NT2/D1 (cell line): Measurements from ENCODE around the gene AMH.

Source experiments
- DNase-seq: peaks from one replicate; pipeline ENCODE4 v3.0.0-alpha.2; 2011; ENCODE audit warnings: low read depth, low spot score
- H3K27me3 ChIP-seq: 2 replicates; pipeline ENCODE4 v1.6.0; 2011; ENCODE audit warnings: mild to moderate bottlenecking; ENCODE audit not compliant: insufficient read length, insufficient read depth
- H3K36me3 ChIP-seq: 2 replicates; pipeline ENCODE4 v1.6.1; 2011; ENCODE audit warnings: mild to moderate bottlenecking, low read length, mixed read lengths; ENCODE audit not compliant: insufficient read depth, insufficient read length
- H3K4me1 ChIP-seq: 2 replicates; pipeline ENCODE4 v1.5.1; 2011; ENCODE audit not compliant: insufficient read depth, insufficient read length
- H3K4me3 ChIP-seq: 2 replicates; pipeline ENCODE4 v1.5.1; 2011; ENCODE audit warnings: low read depth; ENCODE audit not compliant: insufficient read length
- H3K9ac ChIP-seq: 2 replicates; pipeline ENCODE4 v1.6.0; 2011; ENCODE audit warnings: low read depth; ENCODE audit not compliant: insufficient read length
- H3K9me3 ChIP-seq: 2 replicates; pipeline ENCODE4 v1.5.1; 2011; ENCODE audit warnings: mild to moderate bottlenecking, low read length; ENCODE audit not compliant: insufficient read depth
- SUZ12 ChIP-seq: IDR thresholded peaks from 2 replicates; pipeline ENCODE4 v1.6.1; 2011; ENCODE audit not compliant: insufficient read length, insufficient read depth; ENCODE audit errors: extremely low read depth
- YY1 ChIP-seq: IDR thresholded peaks from 2 replicates; pipeline ENCODE4 v1.6.1; 2011; ENCODE audit not compliant: insufficient read length, insufficient read depth
- ZNF274 ChIP-seq: IDR thresholded peaks from 2 replicates; pipeline ENCODE4 v1.6.1; 2011; ENCODE audit warnings: mild to moderate bottlenecking, low read depth, low read length

The AMH gene

DNA sequence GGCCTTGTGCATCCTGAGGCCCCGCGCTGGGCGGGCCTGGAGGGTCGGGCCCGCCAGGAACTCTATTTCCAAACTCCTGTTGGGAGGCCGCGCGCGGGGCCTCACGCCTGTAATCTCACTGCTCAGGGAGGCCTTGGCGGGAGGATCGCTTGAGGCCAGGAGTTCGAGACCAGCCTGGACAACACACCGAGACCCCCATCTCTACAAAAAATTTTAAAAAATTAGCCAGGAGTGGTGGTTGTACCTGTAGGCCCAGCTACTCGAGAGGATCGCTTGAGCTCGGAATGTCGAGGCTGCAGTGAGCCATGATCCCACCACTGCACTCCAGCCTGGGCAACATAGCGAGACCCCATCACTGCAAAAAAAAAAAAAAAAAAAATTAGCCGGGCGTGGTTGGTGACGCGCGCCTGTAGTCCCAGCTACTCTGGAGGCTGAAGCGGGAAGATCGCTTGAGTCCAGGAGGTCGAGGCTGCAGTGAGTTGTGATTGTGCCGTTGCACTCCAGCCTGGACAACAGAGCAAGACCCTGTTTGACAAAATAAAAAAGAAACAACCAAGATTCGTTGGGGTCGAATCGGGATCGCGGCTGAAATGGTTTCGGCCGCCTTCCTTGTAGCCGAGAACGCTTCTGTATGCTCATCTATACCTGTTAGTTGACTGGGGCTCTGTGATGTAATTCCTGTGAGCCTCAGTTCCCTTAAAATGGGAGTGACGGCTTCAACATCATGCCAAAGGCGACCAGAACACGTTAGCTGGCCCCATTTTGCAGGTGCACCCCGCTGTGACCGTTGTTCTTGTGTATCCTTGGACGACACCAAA, 11.9 kb upstream of the AMH start:
- Histone ChIP-seq H3K4me3 (peak overlapping the region; percentile 90), H3K9me3 (no peaks in the 10 kb centered on the region), H3K36me3 (peaks cover 76% of the 10 kb centered on the region), H3K4me1 (peaks cover 40% of the 10 kb centered on the region), H3K27me3 (no peaks in the 10 kb centered on the region), H3K9ac (peak overlapping the region; percentile 99)
- no peak for TF ChIP-seq YY1
- TF ChIP-seq ZNF274: no peak
- no peak for TF ChIP-seq SUZ12
- DNase-seq: no peak

DNA sequence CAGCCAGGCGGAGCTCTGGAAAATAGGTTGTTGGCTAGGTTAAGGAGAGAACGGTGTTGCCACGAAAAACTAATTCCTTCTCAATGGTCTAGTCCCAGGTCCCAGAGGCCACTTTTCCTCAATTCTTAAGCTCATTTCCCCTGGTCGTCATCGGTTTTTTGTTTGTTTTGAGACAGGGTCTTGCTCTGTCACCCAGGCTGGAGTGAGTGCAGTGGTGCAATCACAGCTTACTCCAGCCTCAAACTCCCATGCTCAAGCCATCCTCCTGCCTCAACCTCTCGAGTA, 11.3 kb upstream of the AMH start:
- H3K4me1 ChIP-seq: peaks cover 41% of the 10 kb centered on the region
- no peaks in the 10 kb centered on the region for H3K27me3 ChIP-seq
- TF ChIP-seq SUZ12: no peak
- no peak for TF ChIP-seq YY1
- TF ChIP-seq ZNF274: no peak
- peak overlapping the region; percentile 90 for H3K4me3 ChIP-seq
- DNase-seq: no peak
- no peaks in the 10 kb centered on the region for H3K9me3 ChIP-seq
- H3K9ac ChIP-seq: peak overlapping the region; percentile 99
- H3K36me3 ChIP-seq: peaks cover 76% of the 10 kb centered on the region

DNA sequence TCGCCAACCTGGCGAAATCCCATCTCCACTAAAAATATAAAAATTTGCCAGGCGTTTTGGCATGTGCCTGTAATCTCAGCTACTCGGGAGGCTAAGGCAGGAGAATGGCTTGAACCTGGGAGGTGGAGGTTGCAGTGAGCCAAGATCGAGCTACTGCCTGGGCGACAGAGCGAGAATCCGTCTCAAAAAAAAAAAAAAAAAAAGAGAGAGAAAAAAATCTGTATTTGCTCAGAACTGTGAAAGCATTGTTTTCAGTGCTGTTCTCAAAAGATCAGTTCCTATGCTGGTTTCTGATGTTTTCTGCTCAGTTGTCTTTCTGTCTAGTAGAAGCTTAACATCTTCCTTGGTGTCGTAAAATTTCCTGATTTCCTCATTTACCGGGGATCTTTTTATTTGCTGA, 9.9 kb upstream of the AMH start:
- peaks cover 35% of the 10 kb centered on the region for H3K4me1 ChIP-seq
- peaks cover 76% of the 10 kb centered on the region for H3K36me3 ChIP-seq
- DNase-seq: no peak
- H3K4me3 ChIP-seq: peak overlapping the region; percentile 12
- H3K9me3 ChIP-seq: no peaks in the 10 kb centered on the region
- peak overlapping the region; percentile 62 for H3K9ac ChIP-seq
- TF ChIP-seq ZNF274: no peak
- TF ChIP-seq YY1: no peak
- no peak for TF ChIP-seq SUZ12
- H3K27me3 ChIP-seq: no peaks in the 10 kb centered on the region

DNA sequence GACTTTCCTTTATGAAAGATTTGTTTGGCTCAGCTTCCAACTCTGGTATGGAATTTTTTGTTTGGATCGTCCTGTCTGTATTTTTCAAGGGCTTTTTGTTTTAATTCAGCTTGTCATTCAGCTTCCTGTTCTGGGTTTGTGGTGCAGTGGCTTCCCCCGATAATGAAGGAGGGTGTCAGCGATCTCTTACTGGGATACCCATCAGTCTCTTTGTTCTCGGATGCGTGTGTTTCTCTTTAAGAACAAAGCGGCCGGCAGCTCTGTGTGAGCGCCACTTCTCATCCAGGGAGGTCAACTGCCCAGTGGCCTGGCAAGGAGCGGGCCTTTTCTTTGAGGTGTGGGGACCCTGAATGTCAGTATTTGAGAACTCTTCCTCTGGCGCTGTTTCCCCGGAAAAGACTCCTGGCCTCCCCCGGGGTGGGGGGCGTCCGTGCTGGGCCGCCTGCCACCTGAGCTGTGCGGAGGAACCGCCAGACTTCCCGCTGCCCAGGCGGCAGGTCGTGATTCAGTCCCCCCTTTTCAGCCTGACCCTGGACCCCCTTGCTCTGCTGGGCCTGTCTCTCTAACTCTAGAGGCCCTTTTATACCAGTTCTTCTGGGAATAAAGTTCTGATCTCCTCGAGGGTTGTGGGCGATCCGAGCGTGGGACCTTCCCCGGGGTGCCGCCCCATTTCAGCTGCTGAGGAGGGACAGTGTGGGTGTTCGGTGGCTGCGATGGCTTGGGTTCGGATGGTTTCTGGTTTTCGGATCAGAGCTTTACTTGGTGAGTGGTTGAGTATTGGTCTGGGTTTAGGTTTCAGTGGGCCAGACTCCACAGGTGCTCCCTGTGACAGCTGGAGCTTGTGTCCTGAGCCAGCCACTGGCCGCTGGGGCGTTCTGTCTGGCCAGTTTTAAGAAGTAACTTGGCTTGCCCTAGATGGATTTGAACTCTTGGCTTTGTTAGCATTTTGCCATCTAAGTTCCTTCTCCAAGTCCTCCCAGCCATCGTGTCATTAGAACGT, 9.1 kb upstream of the AMH start:
- TF ChIP-seq YY1 (no peak), SUZ12 (no peak), ZNF274 (no peak)
- Histone ChIP-seq H3K4me3 (peak overlapping the region; percentile 12), H3K27me3 (no peaks in the 10 kb centered on the region), H3K9ac (peak overlapping the region; percentile 65), H3K36me3 (peaks cover 76% of the 10 kb centered on the region), H3K4me1 (peaks cover 34% of the 10 kb centered on the region), H3K9me3 (no peaks in the 10 kb centered on the region)
- no peak for DNase-seq

DNA sequence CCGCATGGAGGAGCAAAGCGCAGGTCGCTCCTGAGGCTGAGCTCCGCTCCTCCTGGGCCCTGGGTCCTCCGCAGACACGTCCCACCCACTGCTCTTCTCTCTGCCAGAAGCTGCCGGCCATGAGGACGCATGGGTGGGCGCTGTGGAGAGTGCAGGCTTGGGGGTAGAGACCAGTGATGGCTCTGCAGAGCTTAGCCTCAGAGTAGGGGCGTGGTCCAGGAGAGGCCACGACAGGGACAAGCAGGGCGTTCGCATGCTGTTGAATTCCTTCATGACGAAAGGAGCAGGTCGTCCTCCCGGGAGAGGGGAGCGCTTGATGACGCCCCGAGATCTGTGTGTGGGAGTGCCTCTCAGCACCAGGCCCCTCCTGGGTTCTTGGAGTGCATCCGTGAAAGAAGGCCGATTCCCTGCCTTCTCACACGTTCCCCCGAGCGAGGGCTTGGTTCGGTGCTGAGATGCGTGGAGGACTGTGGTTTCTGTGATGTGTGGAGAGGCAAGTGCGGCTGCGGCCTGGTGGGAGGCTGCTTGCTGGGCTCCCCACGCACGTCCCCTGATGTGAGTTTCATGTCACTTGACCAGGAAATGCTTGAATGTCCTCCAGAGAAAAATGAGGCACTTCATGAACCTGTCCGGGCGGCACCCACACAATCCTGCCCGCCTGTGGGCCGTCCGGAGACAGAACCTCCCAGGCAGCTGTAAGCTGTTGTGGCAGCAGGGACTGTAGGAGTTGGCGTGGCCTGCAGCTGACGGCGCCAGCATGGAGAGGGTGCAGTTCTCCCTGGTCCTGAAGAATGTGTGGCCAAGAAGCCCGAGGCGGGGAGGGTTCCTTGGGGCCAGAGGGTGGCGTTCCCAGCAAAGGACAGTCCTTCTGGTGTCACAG, 8.0 kb upstream of the AMH start:
- H3K9ac ChIP-seq: peak overlapping the region; percentile 65
- no peaks in the 10 kb centered on the region for H3K9me3 ChIP-seq
- peaks cover 82% of the 10 kb centered on the region for H3K36me3 ChIP-seq
- TF ChIP-seq SUZ12: no peak
- TF ChIP-seq ZNF274: no peak
- no peak for TF ChIP-seq YY1
- H3K27me3 ChIP-seq: no peaks in the 10 kb centered on the region
- no peak overlapping the region for H3K4me3 ChIP-seq
- peaks cover 34% of the 10 kb centered on the region for H3K4me1 ChIP-seq
- DNase-seq: no peak

DNA sequence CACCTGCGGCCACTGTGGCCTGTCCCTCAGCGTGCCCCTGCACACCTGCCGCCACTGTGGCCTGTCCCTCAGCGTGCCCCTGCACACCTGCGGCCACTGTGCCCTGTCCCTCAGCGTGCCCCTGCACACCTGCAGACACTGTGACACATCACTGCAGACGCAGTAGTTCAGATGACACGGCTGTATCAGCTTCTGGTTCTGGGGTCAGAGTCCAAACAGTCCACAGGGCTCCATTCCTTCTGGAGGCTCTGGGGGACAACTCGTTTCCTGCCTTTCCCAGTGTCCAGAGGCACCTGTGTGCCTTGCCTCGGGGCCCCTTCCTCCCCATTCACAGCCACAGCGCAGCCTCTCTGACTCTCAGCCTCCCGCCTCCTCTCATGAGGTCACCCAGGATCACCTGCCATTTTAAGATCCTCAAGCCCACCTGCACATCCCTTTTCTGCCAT, 7.0 kb upstream of the AMH start:
- H3K36me3 ChIP-seq: peaks cover 91% of the 10 kb centered on the region

DNA sequence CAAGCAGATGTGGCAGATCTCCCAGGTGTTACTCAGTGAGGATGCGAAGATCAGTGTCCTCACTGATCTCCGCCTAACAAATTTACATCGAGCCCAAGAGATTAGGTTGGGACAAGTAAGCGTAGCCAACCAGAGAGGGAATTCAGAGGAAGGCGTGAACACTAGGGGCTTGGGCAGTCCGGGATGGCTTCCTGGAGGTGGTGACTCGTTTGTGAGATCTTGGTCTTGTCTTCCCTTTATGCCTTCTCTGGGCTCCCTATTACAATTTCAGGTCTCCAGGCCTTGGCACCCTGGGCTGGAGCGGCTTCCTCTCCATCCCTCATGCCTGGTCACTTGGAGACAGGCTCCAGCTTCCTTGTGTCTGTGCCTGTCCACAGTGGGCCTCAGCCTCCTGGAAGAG, 6.3 kb upstream of the AMH start:
- Histone ChIP-seq H3K36me3 (peaks cover 92% of the 10 kb centered on the region), H3K9ac (peak overlapping the region; percentile 61), H3K9me3 (no peaks in the 10 kb centered on the region), H3K4me3 (peak overlapping the region; percentile 6), H3K4me1 (peaks cover 33% of the 10 kb centered on the region), H3K27me3 (no peaks in the 10 kb centered on the region)
- TF ChIP-seq SUZ12 (no peak), YY1 (no peak), ZNF274 (no peak)
- no peak for DNase-seq

More for the DNA sequence above, 7.0 kb upstream of the AMH start:
- Histone ChIP-seq H3K9ac (peak overlapping the region; percentile 11), H3K4me3 (no peak overlapping the region), H3K9me3 (no peaks in the 10 kb centered on the region), H3K4me1 (peaks cover 34% of the 10 kb centered on the region), H3K27me3 (no peaks in the 10 kb centered on the region)
- TF ChIP-seq SUZ12 (no peak), YY1 (no peak), ZNF274 (no peak)
- no peak for DNase-seq
